HG02763 (cell line): ENCODE data around the gene WNT3A.
"Not testable (repeated sequence)": the region's sequence is repeated elsewhere in the genome, so short reads cannot be mapped to it uniquely, and the experiment has no call there.

ENCODE experiments used
- ATAC-seq: cut with Tn5 transposase; IDR thresholded peaks from one replicate; pipeline ENCODE4 v1.9.1; 2021; ENCODE audit warnings: mild to moderate bottlenecking, moderate library complexity; ENCODE audit not compliant: unreplicated experiment

Gene WNT3A

GRCh38 chr1:228006786-228007048, at the start of gene WNT3A:
TSS of gene WNT3A (plus strand) at chr1:228006998. CDS start at chr1:228007129, 131 bp downstream.
- no peak for ATAC-seq

GRCh38 chr1:227958617-227959324, 48.0 kb upstream of the WNT3A start:
- ATAC-seq: no peak

GRCh38 chr1:227959325-227959860, 47.4 kb upstream of the WNT3A start:
- no peak for ATAC-seq

GRCh38 chr1:227961651-227962466, 44.9 kb upstream of the WNT3A start:
- no peak for ATAC-seq

GRCh38 chr1:227966733-227967132, 40.1 kb upstream of the WNT3A start:
- ATAC-seq: not testable (repeated sequence)

GRCh38 chr1:227967815-227968214, 39.0 kb upstream of the WNT3A start:
- ATAC-seq: not testable (repeated sequence)

- ATAC-seq: not testable (repeated sequence)
Observed at GRCh38 chr1:227970076-227970995, 36.5 kb upstream of the WNT3A start.

GRCh38 chr1:227971216-227971615, 35.6 kb upstream of the WNT3A start:
- not testable (repeated sequence) for ATAC-seq

- not testable (repeated sequence) for ATAC-seq
Observed at GRCh38 chr1:227971643-227972282, 35.0 kb upstream of the WNT3A start.

GRCh38 chr1:227972283-227972679, 34.5 kb upstream of the WNT3A start:
- ATAC-seq: not testable (repeated sequence)

- ATAC-seq: not testable (repeated sequence)
Observed at GRCh38 chr1:227972843-227973374, 33.9 kb upstream of the WNT3A start.

- not testable (repeated sequence) for ATAC-seq
Observed at GRCh38 chr1:227973724-227974288, 33.0 kb upstream of the WNT3A start.

GRCh38 chr1:227975583-227976283, 31.1 kb upstream of the WNT3A start:
- ATAC-seq: not testable (repeated sequence)

GRCh38 chr1:227987181-227987580, 19.6 kb upstream of the WNT3A start:
- no peak for ATAC-seq

- no peak for ATAC-seq
Observed at GRCh38 chr1:227994632-227995300, 12.0 kb upstream of the WNT3A start.

GRCh38 chr1:227996187-227996950, 10.4 kb upstream of the WNT3A start:
- ATAC-seq: no peak

GRCh38 chr1:227998374-227999055, 8.3 kb upstream of the WNT3A start:
- no peak for ATAC-seq
